Aorta (tissue), 5 donors: ENCODE data around the gene PTPRN2. TPM values are rescaled to one million over a fixed set of nuclear protein-coding genes. Genes with fewer than 3 reads are reported as not detected.
A peak's percentile ranks its signal among the peaks of the same experiment; 100 is the strongest.

ENCODE experiments used
- ATAC-seq: fragments of 200-7000 bp; cut with Tn5 transposase; one replicate; pipeline ENCODE4 v1.9.1; 2022; ENCODE audit warnings: moderate library complexity; ENCODE audit not compliant: low FRiP score
- DNase-seq, 2 donors: peaks; one replicate each; pipeline ENCODE4 v3.0.0-alpha.2; 2020
- H3K27ac ChIP-seq, 2 donors: one replicate each; pipeline ENCODE4 v1.5.1; 2013; ENCODE audit warnings: low read length in 2 of 2, mild to moderate bottlenecking in 2 of 2, moderate library complexity in 2 of 2, control low read depth in 1 of 2, inconsistent platforms in 1 of 2, low read depth in 1 of 2
- H3K27me3 ChIP-seq, 2 donors: one replicate each; pipeline ENCODE4 v1.6.1; 2013; ENCODE audit warnings: control low read depth in 1 of 2, low read length in 1 of 2, mild to moderate bottlenecking in 1 of 2, moderate library complexity in 1 of 2; ENCODE audit not compliant: insufficient read depth in 2 of 2, control insufficient read depth in 1 of 2
- H3K36me3 ChIP-seq, 2 donors: one replicate each; pipeline ENCODE4 v1.6.1; 2013; ENCODE audit warnings: control low read depth in 1 of 2, low read length in 1 of 2, mild to moderate bottlenecking in 1 of 2; ENCODE audit not compliant: insufficient read depth in 2 of 2, control insufficient read depth in 1 of 2
- H3K4me1 ChIP-seq, 2 donors: one replicate each; pipeline ENCODE4 v1.6.1; 2013; ENCODE audit warnings: low read length in 2 of 2, control low read depth in 1 of 2, mild to moderate bottlenecking in 1 of 2, moderate library complexity in 1 of 2; ENCODE audit not compliant: insufficient read depth in 2 of 2, control insufficient read depth in 1 of 2
- H3K4me3 ChIP-seq, 2 donors: one replicate each; pipeline ENCODE4 v1.5.1; 2013; ENCODE audit warnings: low read length in 2 of 2, control low read depth in 1 of 2, mild to moderate bottlenecking in 1 of 2
- H3K9me3 ChIP-seq: one replicate; pipeline ENCODE4 v1.6.1; 2013; ENCODE audit warnings: mild to moderate bottlenecking, low read length; ENCODE audit not compliant: control insufficient read depth
- WGBS, 2 donors: extraction: QIAGEN DNeasy Blood & Tissue Kit; methylation state at CpG; one replicate each; pipeline ENCODE4 v1.1.7; 2013; 5-methylcytosine and 5-hydroxymethylcytosine counted together
- intact Hi-C, 2 donors: fragments of 100-400 bp; cut with DNase I; formaldehyde crosslinking; loops; one replicate each; pipeline versions ENCODE4 v1.14.2 to v1.15.0; 2022
- polyA plus RNA-seq, 2 donors: library from polyadenylated mRNA; stranded (reverse); fragments of 200-250 nt; gene quantifications; one replicate each; pipeline ENCODE4 v1.2.3, GENCODE V29; 2013
- total RNA-seq, 2 donors: library from RNA; stranded (reverse); fragmentation: NEBNext Ultra II Directional; extraction: Animal tissue kit (Norgen Biotek cat#: 25700); gene quantifications; one replicate each; pipeline ENCODE4 v1.2.1, GENCODE V29; 2021
- donor health status: healthy with polysubstance abuse.
- donor health status: Bipolar disorder and iron deficiency.
- donor health status: DM: no; HTN: no; CAD: no.
- donor health status: DM: no; HTN: no; CAD: no.
- donor health status: DM: yes; HTN: yes; CAD: no.

The PTPRN2 gene
- total and polyA plus RNA-seq, 4 donors: 0.67 to 3.3 (median 1.4) TPM

DNA sequence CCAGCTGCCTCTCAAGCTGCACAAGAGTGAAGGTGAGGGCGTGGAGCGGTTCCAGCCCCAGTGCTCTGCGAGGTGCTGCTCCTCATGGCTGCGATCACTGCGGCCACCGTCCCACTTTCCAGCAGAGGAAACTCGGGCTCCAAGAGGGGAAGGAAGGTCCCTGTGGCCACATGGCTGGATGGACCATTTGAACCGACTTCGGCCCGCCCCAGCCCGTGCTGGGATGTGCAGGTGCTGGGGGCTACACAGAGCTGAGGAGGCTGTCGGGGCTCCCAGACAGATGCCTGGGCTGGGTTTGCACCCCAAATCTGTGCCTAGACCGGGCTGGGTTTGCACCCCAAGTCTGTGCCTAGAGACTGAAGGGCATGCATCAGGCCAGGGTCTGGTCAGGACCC, 1064.3 kb downstream of the PTPRN2 start:
- Histone ChIP-seq H3K4me1 (no peaks in the 10 kb centered on the region), H3K4me3 (no peak overlapping the region), H3K9me3 (no peaks in the 10 kb centered on the region), H3K27ac (no peak overlapping the region), H3K36me3 (no peaks in the 10 kb centered on the region), H3K27me3 (no peaks in the 10 kb centered on the region)
- no peak for ATAC-seq
- DNase-seq: peak in 1 of 2 donors; percentile 53
- 84 to 88% methylated on average over 13 of the region's 13 CpGs for WGBS, 2 donors
- intact Hi-C loops: no loop called here

DNA sequence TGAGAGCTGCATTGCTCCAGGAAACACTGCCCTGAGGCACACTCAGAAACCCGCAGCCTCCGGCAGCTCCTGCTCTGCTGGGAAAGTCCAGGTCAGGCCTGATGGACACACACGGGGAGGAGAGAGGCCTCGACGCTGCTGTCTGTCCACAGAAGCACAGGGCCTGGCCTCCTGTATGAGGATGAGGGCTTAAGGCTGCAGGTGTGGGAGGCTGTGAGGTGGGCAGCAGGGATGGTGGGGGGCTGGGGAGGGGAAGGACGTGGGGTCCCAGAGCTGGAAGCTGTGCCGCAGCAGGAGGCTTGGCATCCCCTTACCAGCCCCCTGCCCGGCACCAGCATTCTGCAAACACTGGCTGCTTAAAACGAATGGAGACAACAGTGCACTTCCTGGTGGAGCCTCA, 1064.7 kb downstream of the PTPRN2 start:
- Histone ChIP-seq H3K4me1 (no peaks in the 10 kb centered on the region), H3K4me3 (no peak overlapping the region), H3K27me3 (no peaks in the 10 kb centered on the region), H3K36me3 (no peaks in the 10 kb centered on the region), H3K9me3 (no peaks in the 10 kb centered on the region), H3K27ac (no peak overlapping the region)
- WGBS, 2 donors: 43 to 47% methylated on average over 9 of the region's 9 CpGs
- intact Hi-C loops: no loop called here
- ATAC-seq (no peak), DNase-seq (peak in 1 of 2 donors; percentile 45)

DNA sequence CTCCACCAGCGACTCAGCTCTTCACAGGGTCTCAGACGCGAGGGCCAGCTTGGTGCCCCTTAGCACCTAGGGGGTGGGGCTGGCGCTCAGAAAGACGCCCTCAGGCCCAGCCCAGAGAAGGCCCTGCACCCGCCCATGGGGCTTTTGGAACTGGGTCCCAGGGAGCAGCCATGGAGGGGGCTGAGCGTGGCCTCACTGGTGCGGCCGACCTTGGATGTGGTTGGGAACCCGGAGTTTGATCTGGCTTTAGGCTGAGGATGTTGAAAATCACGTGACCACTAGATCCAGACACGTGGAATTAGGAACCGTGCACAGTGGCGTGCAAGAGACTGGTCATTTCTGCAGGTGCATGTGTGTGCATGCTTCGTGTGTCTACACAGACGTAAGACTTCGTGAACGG, 1065.4 kb downstream of the PTPRN2 start:
- ATAC-seq (no peak), DNase-seq (peak in 1 of 2 donors; percentile 66)
- Histone ChIP-seq H3K36me3 (no peaks in the 10 kb centered on the region), H3K27ac (no peak overlapping the region), H3K9me3 (no peaks in the 10 kb centered on the region), H3K27me3 (no peaks in the 10 kb centered on the region), H3K4me3 (no peak overlapping the region), H3K4me1 (no peaks in the 10 kb centered on the region)
- WGBS, 2 donors: 86 to 88% methylated on average over 18 of the region's 18 CpGs
- intact Hi-C loops: no loop called here

DNA sequence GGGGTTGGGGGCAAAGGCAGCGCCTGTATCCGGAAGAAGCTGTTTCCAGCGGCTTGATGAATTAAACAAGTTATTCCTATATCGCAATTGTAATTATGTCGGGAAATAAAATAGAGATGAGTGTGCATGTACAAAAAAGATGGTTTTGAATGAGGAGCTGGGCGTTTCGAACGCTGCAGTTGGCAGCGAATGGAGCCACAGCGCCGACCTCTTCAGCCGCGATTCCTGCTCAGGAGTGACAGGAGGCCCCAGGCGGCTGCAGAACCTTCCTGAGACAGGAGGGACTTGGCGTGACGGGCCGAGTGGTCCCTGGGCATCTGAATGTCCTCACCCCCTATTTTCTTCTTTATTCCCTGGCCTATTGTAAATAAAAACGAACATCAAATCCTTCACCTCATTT, 1065.9 kb downstream of the PTPRN2 start:
- H3K9me3 ChIP-seq: no peaks in the 10 kb centered on the region
- H3K4me1 ChIP-seq: no peaks in the 10 kb centered on the region
- DNase-seq (peak in 1 of 2 donors; percentile 32), ATAC-seq (no peak)
- intact Hi-C loops: no loop called here
- no peaks in the 10 kb centered on the region for H3K36me3 ChIP-seq
- H3K27ac ChIP-seq: no peak overlapping the region
- 77 to 84% methylated on average over 18 of the region's 18 CpGs for WGBS, 2 donors
- H3K27me3 ChIP-seq: no peaks in the 10 kb centered on the region
- no peak overlapping the region for H3K4me3 ChIP-seq

DNA sequence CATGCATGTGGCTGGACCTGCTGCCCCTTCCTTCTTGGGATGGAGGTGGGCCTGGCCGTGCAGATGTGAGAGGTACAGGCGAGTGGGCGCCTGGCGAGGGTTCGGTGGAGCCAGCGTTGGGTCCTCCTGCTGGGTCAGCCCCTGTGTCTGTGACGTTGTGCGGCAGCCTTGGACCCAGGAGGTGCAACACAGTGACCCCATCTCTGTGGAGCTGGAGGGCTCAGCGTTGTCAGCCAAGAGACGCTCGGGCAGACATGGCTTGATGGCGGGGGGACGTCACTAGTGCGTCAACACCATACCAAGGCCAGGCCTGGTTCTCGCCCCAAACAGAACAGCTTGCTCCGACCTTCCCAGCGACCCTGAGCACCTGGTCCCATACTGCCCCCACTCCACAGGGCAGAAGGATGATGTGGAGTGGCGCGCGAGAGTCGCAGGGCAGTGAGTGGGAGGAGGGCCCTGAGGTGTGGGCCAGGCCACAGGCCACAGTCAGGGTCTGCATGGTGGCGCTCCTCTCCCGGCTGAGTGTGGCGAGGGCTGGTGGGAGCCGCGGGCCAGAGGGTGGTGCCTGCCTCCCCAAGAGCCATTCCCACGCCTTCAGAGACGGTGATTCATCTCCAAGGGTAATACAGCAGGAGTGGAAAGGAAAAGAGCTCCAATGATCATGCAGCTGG, 1066.4 kb downstream of the PTPRN2 start:
- 83 to 90% methylated on average over 26 to 28 of the region's 28 CpGs for WGBS, 2 donors
- intact Hi-C loops: no loop called here
- peak in 1 of 2 donors; percentile 68 for DNase-seq
- Histone ChIP-seq H3K27me3 (no peaks in the 10 kb centered on the region), H3K27ac (no peak overlapping the region), H3K36me3 (no peaks in the 10 kb centered on the region), H3K4me3 (no peak overlapping the region), H3K4me1 (no peaks in the 10 kb centered on the region), H3K9me3 (no peaks in the 10 kb centered on the region)
- ATAC-seq: no peak

DNA sequence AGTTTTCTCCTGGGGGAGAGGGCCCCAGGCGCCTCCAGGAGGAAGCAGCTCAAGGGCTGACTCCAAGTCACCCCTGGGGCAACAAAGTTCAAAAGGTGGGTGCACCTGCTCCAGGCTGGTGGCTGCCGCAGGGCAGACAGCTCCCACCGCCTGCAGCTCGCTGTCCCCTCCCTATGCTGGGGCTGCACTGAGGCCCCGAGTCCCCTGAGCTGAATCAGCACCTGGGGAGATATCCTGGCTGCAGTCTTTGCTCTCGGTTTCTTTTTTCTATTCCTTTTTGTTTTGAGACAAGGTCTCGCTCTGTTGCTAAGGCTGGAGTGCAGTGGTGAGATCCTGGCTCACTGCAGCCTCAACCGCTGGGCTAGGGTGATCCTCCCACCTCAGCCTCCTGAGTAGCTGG, 1067.4 kb downstream of the PTPRN2 start:
- Histone ChIP-seq H3K9me3 (no peaks in the 10 kb centered on the region), H3K36me3 (no peaks in the 10 kb centered on the region), H3K27ac (no peak overlapping the region), H3K4me1 (no peaks in the 10 kb centered on the region), H3K4me3 (no peak overlapping the region), H3K27me3 (no peaks in the 10 kb centered on the region)
- no peak for ATAC-seq
- WGBS, 2 donors: 75% methylated on average over 8 of the region's 8 CpGs
- intact Hi-C loops: no loop called here
- peak in 1 of 2 donors; percentile 34 for DNase-seq

DNA sequence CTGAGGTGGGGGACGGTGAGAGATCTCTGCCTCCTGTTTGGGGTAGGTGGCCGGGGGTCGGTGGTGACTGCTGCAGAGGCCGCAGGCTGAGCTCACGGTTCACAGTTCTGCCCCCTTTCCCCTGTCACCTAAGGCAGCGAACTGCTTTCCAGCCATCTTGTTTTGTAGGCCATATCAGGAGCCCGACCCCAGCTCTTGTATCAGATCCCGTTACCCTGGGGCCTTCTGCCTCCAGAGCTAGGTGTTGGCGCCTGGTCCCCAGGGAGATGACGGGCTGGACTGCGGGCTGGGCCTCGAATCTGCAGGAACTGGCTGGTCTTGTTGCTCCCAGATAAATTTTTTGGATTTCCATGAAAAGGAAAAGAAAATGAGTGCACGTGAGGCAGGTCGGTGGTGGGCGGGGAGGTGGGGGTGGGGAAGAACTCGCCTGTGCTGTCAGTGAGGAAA, 1067.8 kb downstream of the PTPRN2 start:
- H3K27me3 ChIP-seq: no peaks in the 10 kb centered on the region
- 64 to 68% methylated on average over 16 of the region's 16 CpGs for WGBS, 2 donors
- DNase-seq: peak in 1 of 2 donors; percentile 66

DNA sequence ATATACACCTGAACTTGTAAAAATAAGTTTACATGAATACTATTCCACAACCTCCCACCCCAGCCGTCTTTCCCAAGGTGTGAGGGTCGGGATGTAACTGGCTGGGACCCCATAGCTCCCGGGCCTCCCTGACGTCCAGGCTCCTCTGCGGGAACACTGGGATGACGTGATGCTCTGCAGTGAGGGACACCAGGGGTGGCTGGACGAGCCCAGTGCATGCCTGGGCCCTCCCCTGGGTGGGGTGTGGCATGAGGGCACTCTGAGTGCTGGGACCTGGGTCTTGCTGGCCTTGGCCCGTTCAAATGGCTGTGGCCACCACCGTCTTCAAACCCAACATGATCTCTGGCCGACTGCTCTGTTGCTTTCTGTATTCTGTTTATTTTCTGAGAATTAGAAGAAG, 1068.4 kb downstream of the PTPRN2 start:
- ATAC-seq (no peak), DNase-seq (peak in 1 of 2 donors; percentile 58)
- no peaks in the 10 kb centered on the region for H3K4me1 ChIP-seq
- H3K27ac ChIP-seq: no peak overlapping the region
- intact Hi-C loops: no loop called here
- 64 to 66% methylated on average over 10 of the region's 10 CpGs for WGBS, 2 donors
- no peaks in the 10 kb centered on the region for H3K27me3 ChIP-seq
- no peak overlapping the region for H3K4me3 ChIP-seq
- H3K9me3 ChIP-seq: no peaks in the 10 kb centered on the region
- no peaks in the 10 kb centered on the region for H3K36me3 ChIP-seq

More for the DNA sequence above, 1067.8 kb downstream of the PTPRN2 start:
- H3K9me3 ChIP-seq: no peaks in the 10 kb centered on the region
- H3K27ac ChIP-seq: no peak overlapping the region
- intact Hi-C loops: no loop called here
- H3K36me3 ChIP-seq: no peaks in the 10 kb centered on the region
- no peak overlapping the region for H3K4me3 ChIP-seq
- H3K4me1 ChIP-seq: no peaks in the 10 kb centered on the region
- no peak for ATAC-seq

DNA sequence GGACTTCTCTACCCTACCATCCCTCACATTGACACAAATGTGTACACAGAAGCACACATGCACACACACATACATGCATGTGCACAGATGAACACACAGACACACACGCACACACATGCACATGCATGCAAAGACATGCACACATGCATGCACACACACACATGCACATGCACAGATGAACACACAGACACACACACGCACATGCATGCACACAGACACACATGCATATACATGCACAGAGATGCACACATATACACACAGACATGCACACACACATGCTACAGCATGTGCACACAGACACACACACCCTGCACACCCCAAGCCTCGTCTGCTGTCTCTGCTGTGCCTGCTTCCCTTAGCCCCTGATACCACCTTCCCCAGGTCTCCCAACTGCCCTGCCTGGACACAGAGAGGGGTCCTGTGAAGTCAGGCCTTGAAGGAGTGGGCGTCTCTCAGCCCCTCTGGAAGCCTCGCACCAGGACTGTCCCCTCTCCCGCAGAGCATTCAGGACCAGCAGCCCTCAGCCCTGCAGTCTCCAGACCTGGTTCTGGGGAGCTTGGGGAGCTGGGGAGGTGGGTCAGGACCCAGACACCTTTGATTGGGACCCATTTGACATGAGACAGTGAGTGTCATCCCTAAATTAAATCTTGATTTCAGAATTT, 1069.0 kb downstream of the PTPRN2 start:
- H3K27ac ChIP-seq: no peak overlapping the region
- H3K36me3 ChIP-seq: no peaks in the 10 kb centered on the region
- ATAC-seq (no peak), DNase-seq (peak in 1 of 2 donors; percentile 28)
- WGBS, 2 donors: 75 to 77% methylated on average over 6 of the region's 6 CpGs
- intact Hi-C loops: no loop called here
- H3K4me3 ChIP-seq: no peak overlapping the region
- H3K27me3 ChIP-seq: no peaks in the 10 kb centered on the region
- H3K4me1 ChIP-seq: no peaks in the 10 kb centered on the region
- no peaks in the 10 kb centered on the region for H3K9me3 ChIP-seq
